Measurements from ENCODE around the gene DUSP19.

DNA sequence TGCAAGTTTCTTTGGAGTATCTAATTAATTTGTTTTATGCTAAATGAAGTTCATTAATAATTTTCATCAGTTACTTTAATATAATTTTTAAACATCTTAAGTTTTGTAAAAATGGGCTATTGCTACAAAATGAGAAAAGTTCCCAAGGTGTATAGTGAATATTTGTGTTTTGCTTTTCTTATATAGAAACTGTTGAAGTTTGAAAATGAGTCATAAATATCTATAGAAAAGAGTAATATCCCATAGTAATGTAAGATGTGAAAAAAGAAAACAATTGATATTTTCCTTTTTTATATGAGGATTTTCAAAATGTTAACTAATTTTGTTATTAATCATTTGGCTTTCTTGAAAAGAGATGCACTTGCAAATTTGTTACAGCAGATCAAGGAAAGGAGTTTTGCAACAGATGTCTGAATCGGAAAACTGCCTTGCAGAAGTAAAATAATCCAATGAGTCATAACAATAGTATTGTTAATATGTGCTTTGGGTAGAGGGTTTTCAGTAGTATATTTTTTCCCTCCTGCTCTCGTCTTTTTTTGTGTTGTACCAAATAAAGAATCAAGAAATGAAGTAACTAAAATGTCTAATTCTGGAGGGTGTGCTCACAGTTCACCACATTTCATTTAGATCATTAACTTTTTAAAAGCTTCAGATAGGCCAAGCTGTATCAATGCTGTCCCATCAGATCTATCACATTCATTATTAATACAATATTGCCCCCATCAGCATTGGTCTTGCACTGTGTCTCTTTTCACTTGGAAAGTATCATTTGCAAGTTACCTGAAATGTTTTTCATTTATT, 15.5 kb downstream of the DUSP19 start:
- TF ChIP-seq, protein P1, sequence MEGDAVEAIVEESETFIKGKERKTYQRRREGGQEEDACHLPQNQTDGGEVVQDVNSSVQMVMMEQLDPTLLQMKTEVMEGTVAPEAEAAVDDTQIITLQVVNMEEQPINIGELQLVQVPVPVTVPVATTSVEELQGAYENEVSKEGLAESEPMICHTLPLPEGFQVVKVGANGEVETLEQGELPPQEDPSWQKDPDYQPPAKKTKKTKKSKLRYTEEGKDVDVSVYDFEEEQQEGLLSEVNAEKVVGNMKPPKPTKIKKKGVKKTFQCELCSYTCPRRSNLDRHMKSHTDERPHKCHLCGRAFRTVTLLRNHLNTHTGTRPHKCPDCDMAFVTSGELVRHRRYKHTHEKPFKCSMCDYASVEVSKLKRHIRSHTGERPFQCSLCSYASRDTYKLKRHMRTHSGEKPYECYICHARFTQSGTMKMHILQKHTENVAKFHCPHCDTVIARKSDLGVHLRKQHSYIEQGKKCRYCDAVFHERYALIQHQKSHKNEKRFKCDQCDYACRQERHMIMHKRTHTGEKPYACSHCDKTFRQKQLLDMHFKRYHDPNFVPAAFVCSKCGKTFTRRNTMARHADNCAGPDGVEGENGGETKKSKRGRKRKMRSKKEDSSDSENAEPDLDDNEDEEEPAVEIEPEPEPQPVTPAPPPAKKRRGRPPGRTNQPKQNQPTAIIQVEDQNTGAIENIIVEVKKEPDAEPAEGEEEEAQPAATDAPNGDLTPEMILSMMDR (conservative IDR thresholded peaks at IDR 0.05; ENCODE audit: low read depth, low read length), result peak; percentile 23; the same call in 1 of the 2 replicates
- TF ChIP-seq POLR2A (IDR thresholded peaks at IDR 0.05; ENCODE audit: low read depth, low read length) (no peak), CEBPB (IDR thresholded peaks at IDR 0.05; ENCODE audit: low read depth, low read length) (peak; percentile 89)
